ENCODE measurements around the gene RNF148.

GRCh38 chr7:122710916-122711315 lies 8.2 kb upstream of the RNF148 start:
- no peak for TF ChIP-seq CTCF (conservative IDR thresholded peaks at IDR 0.05; ENCODE audit: low read depth in 2 of 2)
- no peak for TF ChIP-seq POLR2AphosphoS5 (IDR thresholded peaks at IDR 0.05; ENCODE audit: low read depth)
- TF ChIP-seq EZH2 (IDR thresholded peaks at IDR 0.05; ENCODE audit: low read depth, unreplicated experiment), result no peak
- no peak for TF ChIP-seq REST (IDR thresholded peaks at IDR 0.05; ENCODE audit: unreplicated experiment)
